ENCODE data around the gene C4orf36.

Gene C4orf36

GRCh38 chr4:86847571-86847970 is 44.7 kb downstream of the C4orf36 start:
- H3K36me3 ChIP-seq (ENCODE audit: control insufficient read depth, insufficient read depth, low read length), result no peaks in the 10 kb centered on the region
- TF ChIP-seq CTCF (IDR thresholded peaks at IDR 0.05; ENCODE audit: insufficient read depth, low read length, poor library complexity, severe bottlenecking), result no peak
- peaks cover 2% of the 10 kb centered on the region for H3K27me3 ChIP-seq (replicated peaks; ENCODE audit: control insufficient read depth, insufficient read depth, low read length)
- DNase-seq (ENCODE audit: extremely low read depth, insufficient read length), result no peak
- H3K4me3 ChIP-seq (replicated peaks; ENCODE audit: low read depth, low read length), result no peak overlapping the region

- no peak for DNase-seq (ENCODE audit: extremely low read depth, insufficient read length)
- peaks cover 2% of the 10 kb centered on the region for H3K27me3 ChIP-seq (replicated peaks; ENCODE audit: control insufficient read depth, insufficient read depth, low read length)
Measured at GRCh38 chr4:86846921-86847320, 45.3 kb downstream of the C4orf36 start.

DNA sequence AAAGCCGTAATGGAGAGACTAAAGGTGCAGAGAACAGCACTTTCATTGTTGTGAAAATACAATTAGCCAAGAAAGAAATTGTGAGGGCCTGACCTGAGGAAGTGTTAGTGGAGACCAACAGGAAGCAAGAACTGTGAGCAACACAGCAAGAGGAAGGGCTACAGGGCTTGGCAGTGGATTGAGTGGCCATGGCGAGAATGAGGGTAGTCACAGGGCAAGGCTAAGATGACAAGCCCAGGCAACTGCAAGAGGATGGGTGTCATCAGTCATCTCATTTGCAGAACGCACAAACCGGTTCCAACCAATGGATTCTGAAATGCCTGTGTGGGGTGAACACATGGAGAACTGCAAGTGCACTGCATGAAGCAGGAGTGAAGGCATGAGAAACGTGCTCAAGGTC is 46.6 kb downstream of the C4orf36 start:
- DNase-seq (ENCODE audit: extremely low read depth, insufficient read length), result no peak
- H3K27me3 ChIP-seq (replicated peaks; ENCODE audit: control insufficient read depth, insufficient read depth, low read length), result peaks cover 2% of the 10 kb centered on the region
- H3K4me3 ChIP-seq (replicated peaks; ENCODE audit: low read depth, low read length), result no peak overlapping the region
- no peak for TF ChIP-seq CTCF (IDR thresholded peaks at IDR 0.05; ENCODE audit: insufficient read depth, low read length, poor library complexity, severe bottlenecking)
- no peaks in the 10 kb centered on the region for H3K36me3 ChIP-seq (ENCODE audit: control insufficient read depth, insufficient read depth, low read length)

More at GRCh38 chr4:86846921-86847320, 45.3 kb downstream of the C4orf36 start:
- TF ChIP-seq CTCF (IDR thresholded peaks at IDR 0.05; ENCODE audit: insufficient read depth, low read length, poor library complexity, severe bottlenecking), result no peak
- Histone ChIP-seq H3K36me3 (ENCODE audit: control insufficient read depth, insufficient read depth, low read length) (no peaks in the 10 kb centered on the region), H3K4me3 (replicated peaks; ENCODE audit: low read depth, low read length) (no peak overlapping the region)

DNA sequence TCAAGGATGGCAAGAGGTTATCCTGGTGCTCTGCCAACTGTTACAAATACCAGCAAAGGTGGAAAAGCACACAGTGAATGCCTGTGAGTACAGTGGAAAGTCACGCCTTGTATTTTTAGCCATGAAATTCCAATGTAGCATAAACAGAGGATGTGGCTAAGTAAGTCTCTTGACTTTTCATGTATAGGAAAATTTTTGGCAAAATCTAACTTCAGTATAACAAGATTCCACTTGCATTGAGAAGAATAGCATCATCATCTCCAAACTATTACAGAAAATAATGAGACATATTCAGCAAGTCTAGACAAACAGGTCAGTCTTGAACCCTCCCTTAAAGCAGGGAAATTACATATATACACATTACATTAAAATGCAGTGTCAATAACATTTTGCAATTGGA is 50.9 kb downstream of the C4orf36 start:
- TF ChIP-seq CTCF (IDR thresholded peaks at IDR 0.05; ENCODE audit: insufficient read depth, low read length, poor library complexity, severe bottlenecking), result no peak
- no peak overlapping the region for H3K4me3 ChIP-seq (replicated peaks; ENCODE audit: low read depth, low read length)
- no peak for DNase-seq (ENCODE audit: extremely low read depth, insufficient read length)
- H3K36me3 ChIP-seq (ENCODE audit: control insufficient read depth, insufficient read depth, low read length), result no peaks in the 10 kb centered on the region
- H3K27me3 ChIP-seq (replicated peaks; ENCODE audit: control insufficient read depth, insufficient read depth, low read length), result no peaks in the 10 kb centered on the region; the same call in 1 of the 2 replicates

DNA sequence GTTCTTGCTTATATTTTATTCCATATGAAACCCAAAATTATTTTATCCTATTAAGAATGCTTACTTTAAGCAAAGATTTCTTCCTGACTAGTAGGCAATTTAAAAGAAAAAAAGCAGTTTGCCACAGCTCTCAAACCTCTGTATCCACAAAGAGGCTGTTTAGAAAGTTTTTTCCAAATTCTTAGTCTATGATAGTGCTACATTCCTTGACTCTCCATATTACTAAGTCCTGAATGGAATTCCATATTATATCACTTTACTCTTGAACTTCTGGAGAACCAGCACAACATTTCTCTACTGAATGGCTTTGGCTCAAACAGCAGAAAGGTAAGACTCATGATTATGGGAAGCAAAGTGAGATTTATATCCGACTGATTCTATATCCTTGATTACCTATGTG is 51.4 kb downstream of the C4orf36 start:
- Histone ChIP-seq H3K4me3 (replicated peaks; ENCODE audit: low read depth, low read length) (no peak overlapping the region), H3K36me3 (ENCODE audit: control insufficient read depth, insufficient read depth, low read length) (no peaks in the 10 kb centered on the region), H3K27me3 (replicated peaks; ENCODE audit: control insufficient read depth, insufficient read depth, low read length) (no peaks in the 10 kb centered on the region; the same call in 1 of the 2 replicates)
- no peak for TF ChIP-seq CTCF (IDR thresholded peaks at IDR 0.05; ENCODE audit: insufficient read depth, low read length, poor library complexity, severe bottlenecking)
- no peak for DNase-seq (ENCODE audit: extremely low read depth, insufficient read length)

Data from GM06990 (cell line).